K562 (cell line): Measurements from ENCODE around the gene AIDA. TPM values are rescaled to one million over a fixed set of nuclear protein-coding genes. Genes with fewer than 3 reads are reported as not detected.

Experiments used
- ELK1 ChIP-seq: sonication (generic); formaldehyde crosslinking; IDR thresholded peaks from 2 replicates; pipeline ENCODE4 v1.8.1; 2022; ENCODE audit warnings: missing genetic modification reagents
- ESRRB ChIP-seq: fragments of 250-450 bp; sonication (Bioruptor Pico); IDR thresholded peaks from 2 replicates; pipeline ENCODE4 v1.5.0; 2020; ENCODE audit warnings: mild to moderate bottlenecking, moderate library complexity, borderline replicate concordance
- HLTF ChIP-seq: fragments of 450-650 bp; IDR thresholded peaks from 2 replicates; pipeline ENCODE4 v1.6.1; 2016
- KAT2B ChIP-seq: IDR thresholded peaks from one replicate; pipeline ENCODE4 v1.6.1; 2012; ENCODE audit warnings: low read depth, mild to moderate bottlenecking, control low read depth, inconsistent platforms, low read length, moderate library complexity
- MEF2D ChIP-seq: conservative IDR thresholded peaks from 2 replicates; pipeline ENCODE4 v1.6.1; 2016; ENCODE audit warnings: low read depth, missing genetic modification characterization, missing compliant biosample characterization
- MLX ChIP-seq, 2 experiments: fragments of 450-650 bp in 1 of 2; sonication (generic) in 1 of 2; formaldehyde crosslinking; conservative IDR thresholded peaks; 2 replicates each; pipeline versions ENCODE4 v1.4.0 to v1.8.1; 2020 to 2022; ENCODE audit warnings: mild to moderate bottlenecking in 1 of 2, missing genetic modification reagents in 1 of 2
- NR1H2 ChIP-seq: sonication (generic); formaldehyde crosslinking; IDR thresholded peaks from 2 replicates; pipeline ENCODE4 v1.4.0; 2020; ENCODE audit warnings: mild to moderate bottlenecking, missing genetic modification reagents
- NRF1 ChIP-seq, 2 experiments: fragments of 450-650 bp; IDR thresholded peaks in 1 of 2; conservative IDR thresholded peaks in 1 of 2; 2 replicates each; pipeline ENCODE4 v1.6.1; 2014; ENCODE audit warnings: mild to moderate bottlenecking in 2 of 2
- PREB ChIP-seq: sonication (generic); formaldehyde crosslinking; IDR thresholded peaks from 2 replicates; pipeline ENCODE4 v1.8.1; 2023; ENCODE audit warnings: mild to moderate bottlenecking, missing genetic modification reagents
- RBM34 ChIP-seq: fragments of 200-400 bp; formaldehyde crosslinking; IDR thresholded peaks from 2 replicates; pipeline ENCODE4 v1.6.1; 2018; ENCODE audit warnings: low read length, borderline replicate concordance; ENCODE audit not compliant: insufficient read depth
- SAP30 ChIP-seq: fragments of 200-600 bp; sonication (generic); IDR thresholded peaks from 2 replicates; pipeline ENCODE4 v1.6.1; 2012; ENCODE audit warnings: borderline replicate concordance, low read depth, mild to moderate bottlenecking, moderate library complexity, low read length, control low read depth, inconsistent platforms; ENCODE audit not compliant: insufficient read depth, poor library complexity, severe bottlenecking
- TRIM24 ChIP-seq, 2 experiments: fragments of 450-650 bp; IDR thresholded peaks; 2 replicates each; pipeline ENCODE4 v1.6.1; 2016
- YBX1 ChIP-seq: fragments of 450-650 bp; IDR thresholded peaks from 2 replicates; pipeline ENCODE4 v1.7.1; 2016; ENCODE audit warnings: mild to moderate bottlenecking
- ZNF23 ChIP-seq: fragments of 250-450 bp; sonication (Bioruptor Pico); IDR thresholded peaks from 2 replicates; pipeline ENCODE4 v1.4.0; 2020; ENCODE audit warnings: mild to moderate bottlenecking
- ZNF395 ChIP-seq: fragments of 200-800 bp; sonication (Bioruptor generic); IDR thresholded peaks from 2 replicates; pipeline ENCODE4 v1.6.1; 2017; ENCODE audit warnings: missing genetic modification characterization, missing compliant biosample characterization
- ZNF431 ChIP-seq: sonication (generic); formaldehyde crosslinking; IDR thresholded peaks from 2 replicates; pipeline ENCODE4 v1.8.0; 2022; ENCODE audit warnings: mild to moderate bottlenecking, missing genetic modification reagents
- ZNF518B ChIP-seq: fragments of 250-450 bp; sonication (Bioruptor Pico); IDR thresholded peaks from 2 replicates; pipeline ENCODE4 v1.5.0; 2021; ENCODE audit warnings: mild to moderate bottlenecking, moderate library complexity
- ZNF586 ChIP-seq: fragments of 450-650 bp; formaldehyde crosslinking; conservative IDR thresholded peaks from 2 replicates; pipeline ENCODE4 v1.4.0; 2020; ENCODE audit warnings: mild to moderate bottlenecking, moderate library complexity
- ZNF696 ChIP-seq: fragments of 250-450 bp; sonication (Bioruptor Pico); conservative IDR thresholded peaks from 2 replicates; pipeline ENCODE4 v1.4.0; 2020; ENCODE audit warnings: mild to moderate bottlenecking, moderate library complexity
- polyA plus RNA-seq, 8 experiments: library from polyadenylated mRNA; depleted of rRNA in 4 of 8; stranded (reverse) in 5 of 8; unstranded in 3 of 8; fragments of >200 nt; fragmentation: Nextera tagmentation in 2 of 8; fragmentation: Illumina TruSeq in 1 of 8; extraction: Ambion mirVana in 2 of 8; extraction: Trizol in 1 of 8; gene quantifications; 2 replicates each; pipeline versions ENCODE4 v1.2.1 to v1.2.3, GENCODE V29; 2011 to 2014; ENCODE audit warnings: inconsistent platforms in 1 of 8, missing spikeins in 1 of 8
- total RNA-seq, 7 experiments: library from RNA; depleted of rRNA in 6 of 7; stranded (reverse); fragments of >200 nt in 6 of 7; fragmentation: Illumina TruSeq in 2 of 7; extraction: Trizol in 2 of 7; gene quantifications; 2 replicates each; pipeline versions ENCODE4 v1.2.1 to v1.2.3, GENCODE V29; 2011 to 2021; ENCODE audit warnings: low replicate concordance in 1 of 7

Gene AIDA
- total and polyA plus RNA-seq, 9 of the 15 experiments (the other 6 are each of a cell fraction or from before 2014, with no cell fraction given), result 18.2 to 77.9 (median 24.9) TPM

GRCh38 chr1:222712253-222713090, at the start of gene AIDA, which contains the start of gene BROX (continued):
- no peak for TF ChIP-seq ZNF518B (CRISPR knock-in tag)
- no peak for TF ChIP-seq NRF1 (conservative IDR thresholded peaks at IDR 0.05 in 1 of 2, IDR thresholded peaks at IDR 0.05 in 1 of 2)
- TF ChIP-seq TRIM24 (IDR thresholded peaks at IDR 0.05), result no peak
- TF ChIP-seq ZNF586 (CRISPR knock-in tag), result no peak
- TF ChIP-seq HLTF, result no peak
- no peak for TF ChIP-seq ZNF431 (CRISPR knock-in tag)
- no peak for TF ChIP-seq MLX (CRISPR knock-in tag; conservative IDR thresholded peaks at IDR 0.05)
- no peak for TF ChIP-seq KAT2B
- TF ChIP-seq YBX1, result no peak
- peak; percentile 94 for TF ChIP-seq ZNF395 (CRISPR knock-in tag)
- TF ChIP-seq ELK1 (CRISPR knock-in tag), result no peak
- TF ChIP-seq SAP30, result peak; percentile 79
- no peak for TF ChIP-seq NR1H2
- TF ChIP-seq PREB (CRISPR knock-in tag), result no peak
- no peak for TF ChIP-seq ZNF23 (CRISPR knock-in tag)
- TF ChIP-seq MEF2D (tag), result peak; percentile 61; the same call in 1 of the 2 replicates
- no peak for TF ChIP-seq ZNF696 (CRISPR knock-in tag)
- TF ChIP-seq ESRRB, result no peak
- TF ChIP-seq RBM34, result no peak
